HG02678 (cell line): ENCODE results near the gene CDH7.

Experiments
- ATAC-seq: cut with Tn5 transposase; IDR thresholded peaks from one replicate; pipeline ENCODE4 v1.9.1; 2021; ENCODE audit warnings: mild to moderate bottlenecking, moderate library complexity; ENCODE audit not compliant: unreplicated experiment

Gene CDH7, protein sequence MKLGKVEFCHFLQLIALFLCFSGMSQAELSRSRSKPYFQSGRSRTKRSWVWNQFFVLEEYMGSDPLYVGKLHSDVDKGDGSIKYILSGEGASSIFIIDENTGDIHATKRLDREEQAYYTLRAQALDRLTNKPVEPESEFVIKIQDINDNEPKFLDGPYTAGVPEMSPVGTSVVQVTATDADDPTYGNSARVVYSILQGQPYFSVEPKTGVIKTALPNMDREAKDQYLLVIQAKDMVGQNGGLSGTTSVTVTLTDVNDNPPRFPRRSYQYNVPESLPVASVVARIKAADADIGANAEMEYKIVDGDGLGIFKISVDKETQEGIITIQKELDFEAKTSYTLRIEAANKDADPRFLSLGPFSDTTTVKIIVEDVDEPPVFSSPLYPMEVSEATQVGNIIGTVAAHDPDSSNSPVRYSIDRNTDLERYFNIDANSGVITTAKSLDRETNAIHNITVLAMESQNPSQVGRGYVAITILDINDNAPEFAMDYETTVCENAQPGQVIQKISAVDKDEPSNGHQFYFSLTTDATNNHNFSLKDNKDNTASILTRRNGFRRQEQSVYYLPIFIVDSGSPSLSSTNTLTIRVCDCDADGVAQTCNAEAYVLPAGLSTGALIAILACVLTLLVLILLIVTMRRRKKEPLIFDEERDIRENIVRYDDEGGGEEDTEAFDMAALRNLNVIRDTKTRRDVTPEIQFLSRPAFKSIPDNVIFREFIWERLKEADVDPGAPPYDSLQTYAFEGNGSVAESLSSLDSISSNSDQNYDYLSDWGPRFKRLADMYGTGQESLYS

GRCh38 chr18:65750389-65751154 lies at the start of gene CDH7:
Gene CDH7, plus strand, starts transcription at chr18:65751012. Its CDS starts 11,831 bp downstream, at chr18:65762843.
- ATAC-seq = no peak

DNA sequence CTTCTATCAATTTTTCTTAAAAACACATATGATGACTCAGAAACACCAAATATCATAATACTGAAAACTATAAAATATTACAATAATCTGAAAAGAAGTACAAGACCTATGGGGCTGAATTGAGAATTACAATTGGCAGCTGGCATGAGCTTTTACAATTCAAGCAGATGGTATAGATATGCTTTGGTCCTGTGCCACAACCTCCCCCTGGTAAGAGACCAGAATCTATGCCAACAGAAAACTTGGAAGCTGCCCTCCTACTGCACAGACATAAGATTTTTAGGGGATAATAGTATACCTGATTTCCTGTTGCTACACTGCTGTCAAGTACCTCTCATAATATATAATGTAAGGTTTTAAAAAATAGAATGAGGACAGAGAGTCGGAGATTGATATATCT lies 46.8 kb upstream of the CDH7 start:
- ATAC-seq = no peak

- ATAC-seq = no peak
Measured at GRCh38 chr18:65706646-65707045, 44.2 kb upstream of the CDH7 start.

- no peak for ATAC-seq
Measured at GRCh38 chr18:65711493-65711892, 39.3 kb upstream of the CDH7 start.

GRCh38 chr18:65721619-65722018 lies 29.2 kb upstream of the CDH7 start:
- no peak for ATAC-seq

GRCh38 chr18:65725251-65726050 lies 25.4 kb upstream of the CDH7 start:
- ATAC-seq = no peak

- no peak for ATAC-seq
Measured at GRCh38 chr18:65735155-65735554, 15.7 kb upstream of the CDH7 start.

DNA sequence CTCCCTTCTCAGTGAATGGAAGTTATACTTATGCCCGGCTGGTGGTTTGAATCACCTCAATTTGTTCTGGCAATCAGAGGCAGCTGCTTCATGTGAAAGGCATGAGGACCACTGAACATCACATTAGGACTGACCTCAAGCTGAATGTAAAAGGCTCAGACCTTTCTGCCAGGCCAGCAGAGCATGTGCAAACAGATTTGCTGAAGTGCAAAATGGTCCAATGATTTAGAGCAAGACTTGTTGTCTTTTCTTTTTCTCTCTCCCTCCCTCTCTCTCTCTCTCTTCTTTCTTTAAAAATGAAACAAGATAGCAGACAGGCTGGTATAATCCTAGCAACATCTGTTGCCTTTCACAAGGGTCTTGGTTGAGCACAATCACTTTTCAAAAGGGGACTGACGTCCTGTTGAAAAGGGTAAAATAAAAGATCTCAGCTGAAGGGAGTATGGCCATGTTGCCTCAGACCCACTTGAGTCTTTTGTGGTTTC lies 13.3 kb upstream of the CDH7 start:
- ATAC-seq = no peak

DNA sequence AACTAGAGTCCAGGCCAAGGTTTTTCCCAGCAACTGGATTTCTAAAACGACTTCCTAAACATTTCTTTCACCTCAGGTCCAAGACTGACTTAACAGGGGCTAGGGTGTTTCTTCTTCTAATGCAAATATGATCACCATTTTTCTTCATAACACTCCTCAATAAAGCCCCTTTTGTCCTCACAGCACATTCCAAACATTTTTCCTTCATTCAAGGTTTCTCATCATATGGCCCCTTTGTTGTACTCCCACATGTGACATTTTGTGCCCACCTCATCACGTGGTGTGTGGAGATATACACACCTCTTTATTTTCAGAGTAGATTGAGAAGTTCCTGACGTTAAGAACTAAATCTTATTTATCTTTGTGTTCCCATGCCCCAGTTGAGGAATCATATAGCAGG lies 3.9 kb upstream of the CDH7 start:
- no peak for ATAC-seq

- ATAC-seq = no peak
Measured at GRCh38 chr18:65748321-65748720, 2.5 kb upstream of the CDH7 start.

- ATAC-seq = no peak
Measured at GRCh38 chr18:65749841-65750240, 971 bp upstream of the CDH7 start.

GRCh38 chr18:65751155-65752085 lies 608 bp downstream of the CDH7 start:
- no peak for ATAC-seq

DNA sequence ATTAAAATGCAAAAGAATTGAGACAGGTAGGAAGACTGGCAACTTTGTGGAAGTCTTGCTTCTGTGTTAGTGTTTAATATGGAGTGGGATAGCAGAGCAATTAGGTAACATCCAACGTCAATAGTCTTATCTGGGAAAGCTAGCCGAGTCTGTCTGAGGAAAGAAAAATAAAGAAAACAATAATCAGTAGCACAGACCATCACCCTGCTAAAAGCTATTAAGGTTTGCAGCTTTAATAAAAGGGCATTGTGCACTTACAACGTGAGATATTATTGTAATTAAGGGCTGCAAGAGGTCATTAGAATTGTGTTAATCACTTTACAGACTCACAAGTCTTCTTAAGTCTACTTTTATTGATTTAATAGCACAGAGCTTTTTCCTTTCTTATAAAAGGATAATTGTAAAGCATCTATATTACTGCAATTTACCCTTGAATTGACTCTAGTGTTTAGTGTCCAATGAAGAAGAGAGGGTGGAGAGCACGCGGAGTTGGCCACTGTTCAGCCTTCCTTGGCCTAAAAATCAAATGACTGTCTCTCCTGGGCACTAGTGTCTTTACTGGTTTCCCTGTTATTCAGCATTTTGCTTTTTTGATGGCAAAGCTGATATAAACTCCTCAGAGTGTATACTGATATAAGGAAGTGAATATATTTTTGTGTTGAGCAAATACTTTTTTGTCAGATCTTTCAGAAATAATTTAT lies 2.0 kb downstream of the CDH7 start:
- ATAC-seq = no peak

DNA sequence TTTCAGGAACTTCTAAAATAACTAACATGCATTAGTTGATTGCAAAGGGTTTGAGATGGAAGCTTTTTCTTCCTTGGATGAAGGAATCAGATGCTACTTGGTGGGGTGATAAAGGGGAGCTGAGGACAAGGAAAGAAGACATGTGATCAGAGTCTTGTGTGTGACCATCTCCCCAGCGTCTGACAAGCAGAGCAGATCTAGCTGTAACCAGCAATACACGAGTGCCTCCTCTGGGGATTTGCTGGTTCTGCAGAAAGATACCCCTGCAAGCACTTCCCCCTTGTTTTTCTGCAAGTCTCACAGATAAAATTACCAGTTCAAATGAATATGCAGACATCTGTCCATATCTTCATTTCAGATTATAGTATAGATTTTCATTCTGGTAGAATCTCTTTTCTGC lies 2.7 kb downstream of the CDH7 start:
- ATAC-seq = no peak

DNA sequence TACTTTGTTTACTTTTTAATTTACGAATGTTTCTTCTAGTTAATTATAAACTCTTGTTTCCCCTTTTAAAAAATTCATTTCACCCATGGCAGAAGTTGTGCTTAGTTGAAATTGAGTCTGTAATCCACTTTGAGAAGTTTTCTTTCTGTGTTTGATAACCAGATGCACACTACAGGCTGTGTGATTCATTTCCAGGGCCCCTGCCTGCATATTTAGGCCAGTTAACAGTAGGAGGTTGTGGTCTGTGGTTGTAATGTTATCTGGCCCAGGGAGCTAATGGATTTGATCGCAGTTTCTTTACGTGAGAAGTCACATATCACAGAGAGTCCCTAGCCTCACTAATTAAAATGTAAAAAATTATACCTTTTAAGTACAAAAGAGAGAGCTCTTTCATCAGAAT lies 3.3 kb downstream of the CDH7 start:
- no peak for ATAC-seq

DNA sequence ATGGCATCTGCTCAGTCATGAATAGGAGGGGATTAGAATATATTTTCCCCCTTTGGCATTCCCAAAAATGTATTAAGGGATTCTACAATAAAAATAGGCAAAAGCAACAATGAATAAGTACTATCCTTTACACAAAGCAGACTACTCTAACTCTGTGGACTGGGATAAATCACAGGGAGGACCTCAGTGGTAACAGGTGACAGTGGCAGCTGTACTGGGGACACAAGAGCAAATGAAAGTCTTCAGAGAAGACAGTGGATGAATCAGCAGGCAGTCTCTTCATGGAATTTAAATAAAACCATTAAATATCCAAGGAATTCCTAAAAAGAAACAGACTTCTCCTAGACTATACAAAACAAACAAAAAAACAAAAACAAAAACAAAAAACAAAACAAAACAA lies 4.8 kb downstream of the CDH7 start:
- ATAC-seq = no peak

DNA sequence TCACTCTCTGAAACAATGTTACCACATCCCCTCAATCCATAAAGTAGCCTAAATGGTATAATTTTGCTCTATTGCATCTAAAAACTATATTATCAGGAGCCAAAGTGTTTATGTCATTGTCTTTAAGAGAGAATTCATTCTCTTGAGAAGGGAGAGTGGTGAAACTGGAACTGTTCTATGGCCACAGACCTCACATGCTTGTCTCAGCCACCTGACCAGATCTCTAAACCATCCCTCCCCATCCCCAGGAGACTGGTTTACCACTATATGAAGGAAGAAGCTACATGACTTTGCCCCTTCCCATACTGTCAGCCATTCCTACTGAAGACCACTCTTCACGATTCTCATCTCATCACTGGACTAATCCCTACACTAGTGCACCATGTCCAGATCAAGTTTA lies 9.6 kb downstream of the CDH7 start:
- ATAC-seq = no peak

- no peak for ATAC-seq
Measured at GRCh38 chr18:65761636-65762295, 11.0 kb downstream of the CDH7 start.
